Measurements from ENCODE around the gene NCF4.

The NCF4 gene

DNA sequence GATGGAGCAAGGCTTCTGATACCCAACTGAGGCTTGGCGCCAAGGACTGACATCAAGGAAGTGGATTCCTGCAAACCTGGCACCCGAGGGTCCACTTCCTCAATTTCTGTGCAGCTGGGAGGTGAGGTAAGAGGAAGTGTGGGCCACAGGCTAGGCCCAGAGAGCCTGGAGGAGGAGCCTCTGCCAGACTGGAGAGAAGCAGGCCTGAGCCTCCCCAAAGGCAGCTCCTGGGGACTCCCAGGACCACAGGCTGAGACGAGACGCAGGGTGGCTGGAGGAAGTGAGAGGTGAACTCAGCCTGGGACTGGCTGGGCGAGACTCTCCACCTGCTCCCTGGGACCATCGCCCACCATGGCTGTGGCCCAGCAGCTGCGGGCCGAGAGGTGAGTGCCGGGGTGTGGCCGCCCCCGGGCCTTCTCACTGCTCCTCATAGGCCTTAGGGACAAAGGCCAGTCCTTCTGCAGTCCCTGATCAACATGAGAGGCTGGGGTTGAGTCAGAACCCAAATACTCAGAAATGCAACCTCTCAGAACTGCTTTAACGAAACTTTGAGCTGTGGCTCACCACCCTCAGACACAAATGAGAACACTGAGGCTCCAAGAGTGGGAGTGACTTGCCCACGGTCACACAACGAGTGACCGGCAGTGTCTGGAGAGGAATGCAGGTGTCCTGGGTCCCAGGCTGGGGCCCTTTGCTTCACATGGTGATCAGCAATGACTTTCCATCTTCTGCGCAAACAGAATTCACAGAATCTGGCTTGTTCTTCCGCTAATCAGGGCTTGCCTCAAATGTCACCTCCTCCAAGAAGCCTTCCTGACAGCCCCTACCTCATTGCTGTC is at the start of gene NCF4:
NCF4 (plus strand) TSS at position 186 of the 839 bp plus-strand sequence; CDS start at position 352, 166 bp downstream.
- no peak for DNase-seq
- in situ Hi-C loops (cut with HindIII; ENCODE audit: low pct_ligation_motif_present, low pct_unique_long_range_greater_than_20kb, low sequenced_read_pairs), result no loop called here

DNA sequence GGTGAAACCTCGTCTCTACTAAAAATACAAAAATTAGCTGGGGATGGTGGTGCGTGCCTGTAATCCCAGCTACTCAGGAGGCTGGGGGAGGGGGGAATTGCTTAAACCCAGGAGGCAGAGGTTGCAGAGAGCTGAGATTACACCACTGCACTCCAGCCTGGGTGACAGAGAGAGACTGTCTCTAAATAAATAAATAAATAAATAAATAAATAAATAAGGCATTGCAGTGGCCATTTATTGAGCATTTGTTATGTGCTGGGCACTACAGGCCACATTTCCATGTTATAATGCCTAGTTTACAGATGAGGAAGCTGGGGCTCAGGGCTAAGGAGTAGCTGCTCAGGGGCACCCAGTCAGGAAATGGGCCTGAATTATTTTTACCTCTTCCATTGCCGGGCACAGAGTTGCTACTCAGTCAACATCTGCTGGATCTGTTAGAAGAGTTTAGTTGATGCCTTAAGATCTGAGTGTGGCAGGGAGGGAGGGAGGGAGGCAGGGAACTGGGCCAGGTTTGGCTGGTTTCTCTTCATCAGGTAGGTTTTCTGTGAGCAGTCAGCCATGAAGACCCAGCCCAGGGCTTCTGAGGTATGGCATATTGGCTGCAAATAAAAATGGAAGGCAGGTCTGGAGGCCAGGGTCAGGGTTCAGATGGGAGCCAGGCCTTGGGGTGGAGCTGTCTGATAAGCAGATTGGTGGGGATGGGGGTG is 49.6 kb upstream of the NCF4 start:
- DNase-seq, result no peak
- in situ Hi-C loops (cut with HindIII; ENCODE audit: low pct_ligation_motif_present, low pct_unique_long_range_greater_than_20kb, low sequenced_read_pairs), result no loop called here

DNA sequence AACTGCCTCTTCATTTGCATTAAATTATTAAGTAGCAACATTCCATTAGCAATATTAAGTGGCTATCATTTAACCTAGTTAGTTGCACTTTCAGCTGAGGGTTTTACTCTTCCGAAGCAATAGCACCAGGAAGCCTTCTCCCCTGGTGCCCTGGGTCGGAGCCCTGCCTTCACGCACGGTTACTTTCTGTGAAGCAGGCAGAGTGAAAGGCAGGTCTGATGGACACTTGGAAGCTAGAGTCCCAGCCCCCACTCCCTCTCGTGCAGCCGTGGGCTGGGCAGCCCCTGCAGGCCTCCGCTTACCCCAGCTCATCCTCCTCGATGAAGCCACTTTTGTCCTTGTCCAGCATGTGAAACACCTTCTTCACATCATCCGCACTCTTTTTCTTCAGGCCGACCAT is 46.0 kb upstream of the NCF4 start:
- no peak for DNase-seq
- in situ Hi-C loops (cut with HindIII; ENCODE audit: low pct_ligation_motif_present, low pct_unique_long_range_greater_than_20kb, low sequenced_read_pairs), result no loop called here

DNA sequence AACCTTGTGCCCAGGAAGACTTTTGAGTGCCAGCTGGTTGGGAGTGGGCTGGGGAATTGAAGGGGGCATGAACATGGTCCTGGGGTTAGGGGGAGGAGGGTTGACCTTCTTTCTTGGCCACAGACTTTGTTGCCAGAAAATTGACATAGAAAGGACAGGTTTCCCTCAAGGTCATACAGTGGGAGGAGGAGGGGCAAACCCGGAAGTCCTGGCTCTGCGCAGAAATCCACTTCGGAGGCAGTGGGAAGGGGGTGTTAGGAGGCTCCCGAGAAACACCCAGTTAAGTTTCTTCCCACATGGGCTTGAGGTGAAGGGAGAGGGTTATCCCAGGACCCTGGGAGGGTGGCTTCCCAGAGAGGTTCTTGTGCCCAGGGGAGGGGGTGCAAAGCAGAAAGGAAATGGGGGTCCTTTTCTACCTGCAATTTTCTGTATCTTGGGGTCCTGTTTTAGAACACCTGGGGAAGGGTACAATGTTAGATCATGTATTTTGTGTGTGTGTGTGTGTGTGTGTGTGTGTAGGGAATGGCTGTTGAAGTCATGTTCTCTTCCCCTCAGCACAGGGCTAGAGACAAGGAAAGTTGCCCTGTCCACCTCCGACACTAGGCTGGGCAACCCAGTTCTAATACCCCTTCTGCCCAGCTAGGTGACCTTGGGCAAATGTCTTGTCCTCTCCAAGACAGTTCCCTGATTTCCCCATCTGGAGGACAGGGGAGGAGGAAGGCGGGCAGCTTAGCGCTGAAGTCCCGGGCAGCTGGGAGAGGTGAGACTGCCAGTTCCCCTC is 45.1 kb upstream of the NCF4 start:
- in situ Hi-C loops (cut with HindIII; ENCODE audit: low pct_ligation_motif_present, low pct_unique_long_range_greater_than_20kb, low sequenced_read_pairs), result no loop called here
- no peak for DNase-seq

DNA sequence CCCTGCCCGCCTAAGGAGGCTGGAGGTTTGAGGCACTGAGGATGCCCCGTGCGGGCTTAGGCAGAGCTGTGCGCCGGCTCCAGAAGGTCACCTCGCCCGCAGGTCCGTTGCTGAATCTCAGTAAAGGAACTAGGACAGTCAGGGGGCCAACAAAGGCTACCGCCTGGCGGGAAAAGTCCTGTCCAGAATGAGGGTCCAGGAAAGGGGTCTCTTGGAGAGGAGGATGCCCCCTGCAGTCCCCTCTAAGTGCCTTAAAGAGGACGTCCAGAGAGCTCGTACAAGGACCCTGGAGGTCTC is 44.5 kb upstream of the NCF4 start:
- in situ Hi-C loops (cut with HindIII; ENCODE audit: low pct_ligation_motif_present, low pct_unique_long_range_greater_than_20kb, low sequenced_read_pairs), result no loop called here
- DNase-seq, result no peak

DNA sequence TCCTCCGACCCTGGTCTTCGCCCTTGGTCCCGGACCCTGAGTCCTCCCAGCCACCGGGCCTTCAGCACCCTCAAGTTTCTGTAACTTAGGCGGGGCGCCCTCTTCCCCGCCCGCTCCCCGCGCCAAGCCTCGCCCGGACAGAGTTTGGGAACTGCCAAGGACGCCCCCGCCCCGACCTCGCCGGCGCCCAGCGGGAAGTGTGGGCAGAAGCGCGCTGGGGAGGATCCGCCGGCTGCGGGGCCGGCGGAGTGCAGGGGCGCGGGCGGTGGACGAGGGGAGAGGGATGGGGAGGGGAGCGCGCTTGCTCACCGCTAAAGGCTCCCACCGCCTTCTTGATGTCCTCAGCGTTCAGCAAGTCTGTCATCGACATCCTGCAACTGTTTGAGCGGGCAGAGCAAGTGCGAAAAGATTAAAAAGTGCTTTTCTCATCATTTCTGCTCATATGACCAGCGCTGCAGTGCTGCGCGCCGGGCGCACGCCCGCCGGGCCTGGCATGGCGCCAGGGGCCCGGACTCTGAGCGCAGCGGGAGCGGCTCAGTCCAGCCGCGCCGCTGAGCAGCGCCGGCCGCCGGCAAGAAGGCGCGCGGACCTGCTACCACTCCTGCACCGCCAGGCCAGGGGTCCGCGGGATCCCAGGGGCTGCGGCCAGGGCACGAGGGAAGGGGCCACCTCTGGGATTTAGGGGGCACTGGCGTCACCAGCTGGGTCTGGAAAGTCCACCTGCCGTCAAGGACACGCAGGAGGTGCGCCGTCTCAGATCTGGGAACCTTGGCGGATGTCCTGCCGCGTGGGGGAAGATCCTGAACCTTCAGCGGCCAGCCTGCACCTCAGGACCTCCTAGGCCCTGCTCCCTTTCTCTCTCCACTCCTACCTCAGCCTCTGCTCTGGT is 43.9 kb upstream of the NCF4 start, which contains the start of gene PVALB:
PVALB (minus strand) TSS at position 400 of the 889 bp plus-strand sequence; CDS start at position 370, 30 bp downstream.
- no peak for DNase-seq
- in situ Hi-C loops (cut with HindIII; ENCODE audit: low pct_ligation_motif_present, low pct_unique_long_range_greater_than_20kb, low sequenced_read_pairs), result no loop called here

DNA sequence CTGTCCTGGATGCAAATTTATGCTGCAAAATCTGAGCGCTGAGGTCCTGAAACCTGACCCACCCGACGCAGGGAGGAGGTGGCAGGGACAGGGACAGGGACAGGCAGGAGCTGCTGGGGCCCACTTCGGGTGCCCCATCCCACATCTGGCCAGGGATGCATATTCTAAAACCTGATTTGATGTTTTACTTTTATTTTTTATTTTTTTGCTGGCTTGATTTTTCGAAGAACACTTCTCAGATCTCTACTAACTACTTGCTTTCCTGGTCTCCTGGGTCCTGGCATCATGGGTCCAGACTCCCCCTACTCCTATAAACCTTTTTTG is 43.3 kb upstream of the NCF4 start:
- in situ Hi-C loops (cut with HindIII; ENCODE audit: low pct_ligation_motif_present, low pct_unique_long_range_greater_than_20kb, low sequenced_read_pairs), result no loop called here
- no peak for DNase-seq

DNA sequence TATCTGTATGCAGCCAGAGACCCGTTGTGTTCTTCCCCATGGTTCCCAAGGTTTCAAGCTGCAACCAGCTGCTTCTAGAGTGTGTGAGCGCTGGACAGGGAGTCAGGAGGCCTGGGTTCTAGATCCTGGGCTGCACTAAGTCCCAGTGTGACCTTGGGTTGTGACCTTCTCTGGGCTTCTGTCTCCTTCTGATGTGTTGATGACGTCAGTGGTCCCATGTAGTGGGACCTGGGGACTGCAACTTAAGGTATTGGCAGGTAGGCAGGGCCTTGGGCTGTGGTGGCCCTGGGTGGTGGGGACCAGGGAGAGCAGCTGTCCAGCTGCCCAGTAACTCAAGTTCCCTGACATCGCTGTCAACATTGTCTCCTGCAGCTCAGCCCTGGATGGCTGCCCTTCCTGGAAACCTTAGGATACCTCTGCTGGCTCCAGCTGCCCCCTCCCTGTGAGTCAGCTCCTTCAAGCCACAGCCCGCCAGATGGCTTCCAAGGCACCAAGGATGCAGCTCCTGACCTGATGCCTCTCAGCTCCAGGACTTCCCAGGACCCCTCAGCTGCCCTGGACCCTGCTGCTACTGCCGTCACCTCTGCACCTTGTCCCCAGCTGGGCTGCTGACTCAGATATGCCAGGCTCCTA is 42.7 kb upstream of the NCF4 start:
- no peak for DNase-seq
- in situ Hi-C loops (cut with HindIII; ENCODE audit: low pct_ligation_motif_present, low pct_unique_long_range_greater_than_20kb, low sequenced_read_pairs), result no loop called here

DNA sequence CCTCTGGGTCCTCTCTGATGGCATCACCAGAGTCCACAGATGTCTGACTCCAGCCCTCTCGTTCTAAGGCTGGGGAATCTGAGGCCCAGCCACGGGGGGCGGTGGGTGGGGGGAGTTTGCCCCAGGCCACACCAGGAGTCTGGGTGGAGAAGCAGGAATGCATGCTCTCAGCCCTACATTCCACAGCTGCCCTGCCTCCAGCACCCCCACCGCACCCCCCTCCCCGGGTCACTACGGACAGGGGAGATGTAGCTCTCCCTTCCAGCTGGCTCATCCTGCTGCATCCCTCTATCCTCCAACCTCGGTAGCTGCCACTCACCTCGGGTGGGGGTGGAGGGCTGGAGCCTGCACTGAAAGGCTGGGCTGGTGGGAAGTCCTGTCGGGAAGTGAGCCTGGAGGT is 41.7 kb upstream of the NCF4 start:
- in situ Hi-C loops (cut with HindIII; ENCODE audit: low pct_ligation_motif_present, low pct_unique_long_range_greater_than_20kb, low sequenced_read_pairs), result no loop called here

DNA sequence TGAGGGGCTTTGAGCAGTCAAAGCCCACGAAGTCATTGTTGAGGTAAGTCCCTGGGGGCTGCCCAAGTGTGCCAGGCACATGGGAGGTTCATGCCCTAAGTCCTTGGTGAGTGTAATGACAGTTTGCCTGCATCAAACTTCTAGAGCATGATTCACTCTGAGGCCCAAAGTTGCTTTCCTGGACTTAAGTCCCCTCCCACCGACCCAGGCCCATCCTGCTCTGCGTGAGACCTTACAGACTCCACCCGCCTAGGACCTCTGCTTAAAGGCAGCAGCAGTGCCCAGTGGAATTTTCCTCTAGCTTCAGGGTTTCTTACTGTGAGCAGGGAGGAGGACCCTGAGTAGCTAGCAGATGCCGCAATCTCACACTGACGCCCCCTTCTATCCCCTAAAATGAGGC is 38.2 kb upstream of the NCF4 start:
- in situ Hi-C loops (cut with HindIII; ENCODE audit: low pct_ligation_motif_present, low pct_unique_long_range_greater_than_20kb, low sequenced_read_pairs), result no loop called here
- DNase-seq, result no peak

More for the DNA sequence above, 41.7 kb upstream of the NCF4 start:
- no peak for DNase-seq

DNA sequence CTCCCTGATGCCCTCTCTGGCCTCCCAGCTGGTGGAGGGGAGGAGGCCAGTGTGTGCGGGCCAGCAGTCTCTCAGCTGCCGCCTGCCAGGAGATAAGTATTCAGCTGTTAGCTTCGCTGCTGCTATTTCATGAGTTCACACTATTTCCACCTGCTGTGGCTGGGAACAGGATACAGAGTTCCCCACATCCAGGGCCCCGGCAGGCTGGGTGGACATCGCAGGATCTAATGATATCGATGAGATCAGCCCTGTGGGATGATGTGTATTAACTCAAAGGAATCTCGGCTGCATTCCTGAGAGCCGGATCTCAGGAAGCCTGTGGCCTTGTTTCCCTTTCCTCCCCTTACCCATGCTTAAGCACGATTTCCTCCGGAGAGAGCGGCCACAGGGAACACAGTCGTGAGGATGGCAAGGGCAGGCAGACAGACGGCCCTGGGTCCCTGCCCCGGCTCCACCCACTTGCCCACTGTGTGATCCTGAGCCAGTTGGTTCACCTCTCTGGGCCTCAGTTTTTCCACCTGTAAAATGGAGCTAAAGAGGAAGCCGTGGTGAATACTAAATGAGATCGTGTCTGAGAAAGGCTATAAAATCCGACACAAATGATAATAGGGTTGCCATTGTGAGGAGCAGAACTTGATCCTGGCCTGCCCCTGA is 37.5 kb upstream of the NCF4 start:
- no peak for DNase-seq
- in situ Hi-C loops (cut with HindIII; ENCODE audit: low pct_ligation_motif_present, low pct_unique_long_range_greater_than_20kb, low sequenced_read_pairs), result no loop called here

DNA sequence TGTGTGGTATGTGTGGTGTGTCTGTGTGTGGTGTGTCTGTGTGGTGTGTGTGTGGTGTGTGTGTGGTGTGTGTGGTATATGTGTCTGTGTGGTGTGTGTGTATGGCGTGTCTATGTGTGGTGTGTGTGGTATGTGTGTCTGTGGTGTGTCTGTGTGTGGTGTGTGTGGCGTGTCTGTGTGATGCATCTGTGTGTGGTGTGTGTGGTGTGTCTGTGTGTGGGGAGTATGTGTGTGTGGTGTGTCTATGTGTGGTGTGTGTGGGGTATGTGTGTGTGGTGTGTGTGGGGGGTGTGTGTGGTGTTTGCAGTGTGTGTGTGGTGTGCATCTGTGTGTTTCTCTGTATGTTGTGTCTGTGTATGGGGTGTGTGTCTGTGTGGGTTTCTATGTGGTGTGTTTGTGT is 36.2 kb upstream of the NCF4 start:
- DNase-seq, result no peak
- in situ Hi-C loops (cut with HindIII; ENCODE audit: low pct_ligation_motif_present, low pct_unique_long_range_greater_than_20kb, low sequenced_read_pairs), result no loop called here

DNA sequence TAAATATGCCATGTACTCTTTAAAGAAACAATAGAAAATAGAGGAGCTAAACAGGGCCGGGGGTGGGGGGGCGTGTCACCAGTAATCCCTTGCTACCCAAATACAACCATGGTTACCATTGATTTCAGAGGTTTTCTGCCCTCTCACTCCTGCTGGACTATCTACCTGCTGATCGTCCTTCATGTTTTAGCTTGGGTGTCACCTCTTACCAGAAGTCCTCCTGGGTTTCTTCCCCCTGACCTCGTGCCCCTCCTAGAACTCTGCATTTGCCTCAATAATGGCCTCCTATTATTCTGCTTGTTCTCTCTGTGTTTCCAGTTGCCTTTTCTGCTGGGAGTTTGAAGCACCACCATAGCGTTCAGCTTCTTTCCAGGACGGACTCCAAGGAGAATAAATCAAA is 34.5 kb upstream of the NCF4 start:
- DNase-seq, result no peak
- in situ Hi-C loops (cut with HindIII; ENCODE audit: low pct_ligation_motif_present, low pct_unique_long_range_greater_than_20kb, low sequenced_read_pairs), result no loop called here

DNA sequence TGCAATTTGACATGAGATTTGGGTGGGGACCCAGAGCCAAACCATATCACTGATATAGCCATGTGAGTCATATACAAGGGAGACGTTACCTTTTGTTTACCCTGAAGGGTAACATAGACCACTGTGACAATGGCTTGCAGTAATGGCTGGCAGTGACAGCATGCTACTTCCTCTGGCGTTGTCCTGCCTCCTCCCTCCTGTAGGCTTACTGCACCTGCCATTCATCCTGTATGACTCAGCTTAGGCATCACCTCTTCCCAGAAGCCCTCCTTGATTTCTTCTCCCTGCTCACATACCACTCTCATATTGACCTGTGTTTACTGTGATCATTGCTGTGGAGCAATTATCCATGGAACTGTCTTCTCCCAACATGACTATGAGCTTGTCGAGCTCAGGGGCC is 32.0 kb upstream of the NCF4 start:
- in situ Hi-C loops (cut with HindIII; ENCODE audit: low pct_ligation_motif_present, low pct_unique_long_range_greater_than_20kb, low sequenced_read_pairs), result no loop called here
- no peak for DNase-seq

DNA sequence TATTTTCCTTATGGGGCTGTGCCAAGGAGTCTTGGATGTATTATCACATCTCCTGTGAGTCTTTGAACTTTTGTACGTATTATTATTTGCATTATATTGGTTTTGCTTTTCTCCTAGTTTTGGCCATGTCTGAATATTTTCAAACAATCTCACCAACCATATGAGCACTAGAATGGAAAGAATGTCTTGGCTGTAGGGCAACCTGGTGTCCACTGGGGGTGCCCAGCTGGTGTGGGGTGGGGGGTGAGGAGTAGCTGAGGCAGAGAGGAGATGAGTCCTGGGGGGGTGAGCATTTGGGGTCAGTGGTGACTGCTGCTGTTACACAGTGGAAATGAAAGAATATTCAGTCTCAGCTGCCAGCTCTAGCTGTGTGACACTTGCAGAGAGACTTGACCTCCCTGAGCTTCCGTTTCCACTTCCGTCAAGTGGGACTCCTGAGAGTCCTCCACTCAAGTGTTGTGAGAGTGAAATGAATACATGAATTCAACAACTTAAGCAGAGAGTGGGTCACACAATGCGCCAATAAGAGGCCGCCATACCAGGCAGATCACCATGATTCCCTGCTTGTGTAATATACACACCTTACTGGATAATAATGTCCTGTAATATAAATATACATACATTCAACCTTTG is 31.3 kb upstream of the NCF4 start:
- DNase-seq, result no peak

DNA sequence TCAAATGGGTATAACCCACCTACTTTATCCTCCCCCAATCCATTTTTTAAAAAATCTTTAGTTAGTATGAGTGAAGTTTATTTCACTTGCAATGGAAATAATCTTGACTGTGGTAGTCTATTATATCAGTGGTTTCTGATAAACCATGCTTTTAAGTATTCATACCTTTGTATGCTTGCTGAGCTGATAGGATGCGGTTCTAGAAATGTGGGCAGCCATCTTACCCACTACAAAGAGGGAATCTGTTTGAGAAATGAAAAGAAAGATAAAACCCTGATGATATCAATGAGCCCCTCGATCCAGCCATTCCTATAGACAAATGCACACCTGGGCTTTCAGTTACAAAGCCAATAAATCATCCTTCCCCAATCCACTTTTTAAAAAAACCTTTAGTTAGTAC is 30.2 kb upstream of the NCF4 start:
- DNase-seq, result no peak
- in situ Hi-C loops (cut with HindIII; ENCODE audit: low pct_ligation_motif_present, low pct_unique_long_range_greater_than_20kb, low sequenced_read_pairs), result no loop called here

More for the DNA sequence above, 31.3 kb upstream of the NCF4 start:
- in situ Hi-C loops (cut with HindIII; ENCODE audit: low pct_ligation_motif_present, low pct_unique_long_range_greater_than_20kb, low sequenced_read_pairs), result no loop called here

DNA sequence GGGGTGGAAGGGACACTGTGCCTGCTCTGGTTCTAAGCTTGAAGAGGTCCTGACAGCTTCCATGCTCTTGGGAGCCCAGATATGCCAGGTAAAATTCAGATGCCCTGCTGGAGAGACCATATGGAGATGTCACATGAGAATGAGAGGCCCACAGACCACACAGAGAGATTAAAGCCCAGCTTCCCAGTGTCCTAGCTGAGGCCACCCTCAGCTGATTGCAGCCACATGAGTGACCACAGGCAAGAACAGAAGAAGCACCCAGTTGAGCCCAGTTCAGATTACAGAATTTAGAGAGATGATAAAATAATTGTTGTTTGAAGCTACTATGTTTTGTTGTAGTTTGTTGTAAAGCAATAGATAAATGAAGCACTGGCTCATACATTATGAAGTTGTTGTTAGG is 29.6 kb upstream of the NCF4 start:
- in situ Hi-C loops (cut with HindIII; ENCODE audit: low pct_ligation_motif_present, low pct_unique_long_range_greater_than_20kb, low sequenced_read_pairs), result no loop called here
- DNase-seq, result no peak

Measured in ACHN (cell line).